GM12874 (cell line): ENCODE results near the gene GSKIP.

Experiments used
- CTCF ChIP-seq: IDR thresholded peaks from 2 replicates; pipeline ENCODE4 v1.5.1; 2011; ENCODE audit warnings: low read depth, mild to moderate bottlenecking, control low read depth, low read length, moderate library complexity; ENCODE audit not compliant: insufficient read depth

Gene GSKIP

GRCh38 chr14:96362071-96362964, 1.0 kb upstream of the GSKIP start:
- no peak for TF ChIP-seq CTCF

- no peak for TF ChIP-seq CTCF
Measured at GRCh38 chr14:96363751-96364336, 518 bp downstream of the GSKIP start.

GRCh38 chr14:96364962-96365361, 1.6 kb downstream of the GSKIP start:
- TF ChIP-seq CTCF, result no peak

- TF ChIP-seq CTCF, result no peak
Measured at GRCh38 chr14:96368534-96368933, 5.2 kb downstream of the GSKIP start.

- no peak for TF ChIP-seq CTCF
Measured at GRCh38 chr14:96370528-96370927, 7.2 kb downstream of the GSKIP start.

- no peak for TF ChIP-seq CTCF
Measured at GRCh38 chr14:96373538-96373937, 10.2 kb downstream of the GSKIP start.

- no peak for TF ChIP-seq CTCF
Measured at GRCh38 chr14:96376093-96376492, 12.8 kb downstream of the GSKIP start.
